ENCODE measurements around the gene CCT7.

DNA sequence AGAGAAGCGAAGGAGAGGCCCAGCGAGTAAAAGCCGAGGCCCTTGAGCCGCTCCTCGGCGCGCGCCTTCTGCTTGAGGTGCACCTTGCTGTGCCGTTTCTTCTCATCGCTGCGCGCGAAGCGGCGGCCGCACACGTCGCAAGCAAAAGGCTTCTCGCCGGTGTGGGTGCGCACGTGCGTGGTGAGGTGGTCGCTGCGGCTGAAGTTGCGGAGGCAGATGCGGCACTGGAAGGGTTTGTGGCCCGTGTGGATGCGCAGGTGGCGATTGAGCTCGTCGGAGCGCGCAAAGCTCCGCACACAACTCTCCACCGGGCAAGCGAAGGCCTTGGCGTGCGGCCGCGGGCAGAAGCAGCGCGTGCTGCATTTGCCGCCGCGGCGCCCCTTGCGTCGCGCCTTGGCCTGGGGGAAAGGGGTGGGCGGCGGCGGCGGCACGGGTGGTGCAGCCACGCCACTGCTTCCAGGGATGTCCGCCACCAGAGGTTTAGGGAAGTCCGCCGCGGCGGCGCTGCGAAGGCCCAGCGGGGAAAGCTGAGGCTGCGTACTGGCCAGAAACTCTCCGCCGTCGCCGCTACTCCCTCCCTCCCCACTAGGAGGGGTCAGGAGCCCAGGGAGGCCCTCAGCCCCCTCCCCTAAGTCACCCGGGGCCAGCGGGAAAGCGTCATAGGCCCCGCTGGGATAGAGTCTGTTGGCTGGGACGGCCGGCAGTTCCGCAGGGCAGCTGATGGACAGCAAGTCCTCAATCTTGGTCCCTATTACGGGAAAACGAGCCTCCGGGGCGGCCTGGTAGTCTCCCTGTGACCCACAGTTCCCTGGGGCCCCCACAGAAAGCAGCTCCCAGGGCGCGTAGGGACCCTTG is 57.6 kb downstream of the CCT7 start:
- TF ChIP-seq, protein P1, sequence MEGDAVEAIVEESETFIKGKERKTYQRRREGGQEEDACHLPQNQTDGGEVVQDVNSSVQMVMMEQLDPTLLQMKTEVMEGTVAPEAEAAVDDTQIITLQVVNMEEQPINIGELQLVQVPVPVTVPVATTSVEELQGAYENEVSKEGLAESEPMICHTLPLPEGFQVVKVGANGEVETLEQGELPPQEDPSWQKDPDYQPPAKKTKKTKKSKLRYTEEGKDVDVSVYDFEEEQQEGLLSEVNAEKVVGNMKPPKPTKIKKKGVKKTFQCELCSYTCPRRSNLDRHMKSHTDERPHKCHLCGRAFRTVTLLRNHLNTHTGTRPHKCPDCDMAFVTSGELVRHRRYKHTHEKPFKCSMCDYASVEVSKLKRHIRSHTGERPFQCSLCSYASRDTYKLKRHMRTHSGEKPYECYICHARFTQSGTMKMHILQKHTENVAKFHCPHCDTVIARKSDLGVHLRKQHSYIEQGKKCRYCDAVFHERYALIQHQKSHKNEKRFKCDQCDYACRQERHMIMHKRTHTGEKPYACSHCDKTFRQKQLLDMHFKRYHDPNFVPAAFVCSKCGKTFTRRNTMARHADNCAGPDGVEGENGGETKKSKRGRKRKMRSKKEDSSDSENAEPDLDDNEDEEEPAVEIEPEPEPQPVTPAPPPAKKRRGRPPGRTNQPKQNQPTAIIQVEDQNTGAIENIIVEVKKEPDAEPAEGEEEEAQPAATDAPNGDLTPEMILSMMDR (conservative IDR thresholded peaks at IDR 0.05; ENCODE audit: low read depth in 2 of 2) = peak; percentile 30 to 50
- TF ChIP-seq STAT1 (IDR thresholded peaks at IDR 0.05; ENCODE audit: unreplicated experiment) (no peak), POLR2AphosphoS5 (IDR thresholded peaks at IDR 0.05; ENCODE audit: low read depth) (no peak), ZNF331 (CRISPR knock-in tag; IDR thresholded peaks at IDR 0.05; ENCODE audit: low read depth) (no peak), JUNB (IDR thresholded peaks at IDR 0.05; ENCODE audit: unreplicated experiment) (no peak), EZH2 (IDR thresholded peaks at IDR 0.05; ENCODE audit: low read depth, unreplicated experiment) (no peak), EZH2phosphoT487 (IDR thresholded peaks at IDR 0.05; ENCODE audit: unreplicated experiment) (peak; percentile 80), NANOG (IDR thresholded peaks at IDR 0.05; ENCODE audit: borderline replicate concordance) (no peak), CREB1 (CRISPR knock-in tag; IDR thresholded peaks at IDR 0.05; ENCODE audit: low read depth) (peak; percentile 19; the same call in 1 of the 2 replicates)
- TF ChIP-seq, protein P2, sequence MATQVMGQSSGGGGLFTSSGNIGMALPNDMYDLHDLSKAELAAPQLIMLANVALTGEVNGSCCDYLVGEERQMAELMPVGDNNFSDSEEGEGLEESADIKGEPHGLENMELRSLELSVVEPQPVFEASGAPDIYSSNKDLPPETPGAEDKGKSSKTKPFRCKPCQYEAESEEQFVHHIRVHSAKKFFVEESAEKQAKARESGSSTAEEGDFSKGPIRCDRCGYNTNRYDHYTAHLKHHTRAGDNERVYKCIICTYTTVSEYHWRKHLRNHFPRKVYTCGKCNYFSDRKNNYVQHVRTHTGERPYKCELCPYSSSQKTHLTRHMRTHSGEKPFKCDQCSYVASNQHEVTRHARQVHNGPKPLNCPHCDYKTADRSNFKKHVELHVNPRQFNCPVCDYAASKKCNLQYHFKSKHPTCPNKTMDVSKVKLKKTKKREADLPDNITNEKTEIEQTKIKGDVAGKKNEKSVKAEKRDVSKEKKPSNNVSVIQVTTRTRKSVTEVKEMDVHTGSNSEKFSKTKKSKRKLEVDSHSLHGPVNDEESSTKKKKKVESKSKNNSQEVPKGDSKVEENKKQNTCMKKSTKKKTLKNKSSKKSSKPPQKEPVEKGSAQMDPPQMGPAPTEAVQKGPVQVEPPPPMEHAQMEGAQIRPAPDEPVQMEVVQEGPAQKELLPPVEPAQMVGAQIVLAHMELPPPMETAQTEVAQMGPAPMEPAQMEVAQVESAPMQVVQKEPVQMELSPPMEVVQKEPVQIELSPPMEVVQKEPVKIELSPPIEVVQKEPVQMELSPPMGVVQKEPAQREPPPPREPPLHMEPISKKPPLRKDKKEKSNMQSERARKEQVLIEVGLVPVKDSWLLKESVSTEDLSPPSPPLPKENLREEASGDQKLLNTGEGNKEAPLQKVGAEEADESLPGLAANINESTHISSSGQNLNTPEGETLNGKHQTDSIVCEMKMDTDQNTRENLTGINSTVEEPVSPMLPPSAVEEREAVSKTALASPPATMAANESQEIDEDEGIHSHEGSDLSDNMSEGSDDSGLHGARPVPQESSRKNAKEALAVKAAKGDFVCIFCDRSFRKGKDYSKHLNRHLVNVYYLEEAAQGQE (IDR thresholded peaks at IDR 0.05; ENCODE audit: unreplicated experiment) = no peak
